Liver (tissue), 9 donors: ENCODE measurements around the gene TNF. TPM values are rescaled to one million over a fixed set of nuclear protein-coding genes. Genes with fewer than 3 reads are reported as not detected.

Experiments
- DNase-seq: peaks from one replicate; pipeline ENCODE4 v3.0.0-alpha.2; 2017; ENCODE audit warnings: low spot score
- H3K27ac ChIP-seq, 2 donors: one replicate each; pipeline ENCODE4 v1.7.0; 2013; ENCODE audit warnings: inconsistent platforms in 2 of 2, low read length in 2 of 2, control low read depth in 1 of 2, low read depth in 1 of 2, mild to moderate bottlenecking in 1 of 2
- H3K27me3 ChIP-seq, 4 donors: one replicate each; pipeline versions ENCODE4 v1.6.1 to v1.7.0; 2013; ENCODE audit warnings: low read length in 3 of 4, inconsistent platforms in 1 of 4, mild to moderate bottlenecking in 1 of 4, moderate library complexity in 1 of 4; ENCODE audit not compliant: control insufficient read depth in 4 of 4, insufficient read depth in 4 of 4
- H3K36me3 ChIP-seq, 4 donors: one replicate each; pipeline versions ENCODE4 v1.6.1 to v1.7.0; 2013; ENCODE audit warnings: low read length in 3 of 4, mild to moderate bottlenecking in 3 of 4, low read depth in 1 of 4, moderate library complexity in 1 of 4; ENCODE audit not compliant: control insufficient read depth in 4 of 4, insufficient read depth in 3 of 4
- H3K4me1 ChIP-seq, 4 donors: one replicate each; pipeline versions ENCODE4 v1.6.1 to v1.7.0; 2013; ENCODE audit warnings: low read length in 3 of 4, mild to moderate bottlenecking in 3 of 4, moderate library complexity in 1 of 4; ENCODE audit not compliant: control insufficient read depth in 4 of 4, insufficient read depth in 4 of 4
- H3K4me3 ChIP-seq, 3 donors: one replicate each; pipeline versions ENCODE4 v1.6.1 to v1.7.0; 2013; ENCODE audit warnings: low read length in 3 of 3, control low read depth in 1 of 3, low read depth in 1 of 3, mild to moderate bottlenecking in 1 of 3
- H3K9ac ChIP-seq, 2 donors: one replicate each; pipeline ENCODE4 v1.7.0; 2013; ENCODE audit warnings: low read length in 2 of 2, mild to moderate bottlenecking in 2 of 2, moderate library complexity in 2 of 2, control low read depth in 1 of 2, low read depth in 1 of 2
- H3K9me3 ChIP-seq, 4 donors: one replicate each; pipeline versions ENCODE4 v1.6.1 to v1.7.0; 2013; ENCODE audit warnings: low read length in 3 of 4; ENCODE audit not compliant: control insufficient read depth in 4 of 4
- EGR1 ChIP-seq, 2 donors: IDR thresholded peaks; 2 replicates each; pipeline ENCODE4 v1.6.1; 2016 to 2018; ENCODE audit warnings: antibody characterized with exemption in 2 of 2, low read depth in 2 of 2
- FOXA1 ChIP-seq: IDR thresholded peaks from 2 replicates; pipeline ENCODE4 v1.6.1; 2016; ENCODE audit warnings: antibody characterized with exemption
- FOXA2 ChIP-seq: IDR thresholded peaks from 2 replicates; pipeline ENCODE4 v1.6.1; 2016; ENCODE audit warnings: antibody characterized with exemption
- GABPA ChIP-seq, 2 donors: IDR thresholded peaks in 1 of 2; conservative IDR thresholded peaks in 1 of 2; 2 replicates each; pipeline ENCODE4 v1.6.1; 2016; ENCODE audit warnings: antibody characterized with exemption in 2 of 2, mild to moderate bottlenecking in 1 of 2, moderate library complexity in 1 of 2
- HNF4A ChIP-seq, 2 donors: conservative IDR thresholded peaks; 2 replicates each; pipeline ENCODE4 v1.6.1; 2016; ENCODE audit warnings: antibody characterized with exemption in 2 of 2, mild to moderate bottlenecking in 2 of 2
- HNF4G ChIP-seq: IDR thresholded peaks from 2 replicates; pipeline ENCODE4 v1.6.1; 2016; ENCODE audit warnings: antibody characterized with exemption
- JUND ChIP-seq, 2 donors: IDR thresholded peaks; 2 replicates each; pipeline ENCODE4 v1.6.1; 2016; ENCODE audit warnings: antibody characterized with exemption in 2 of 2
- MAX ChIP-seq: IDR thresholded peaks from 2 replicates; pipeline ENCODE4 v1.6.1; 2016; ENCODE audit warnings: antibody characterized with exemption
- NR2F2 ChIP-seq: IDR thresholded peaks from 2 replicates; pipeline ENCODE4 v1.6.1; 2016; ENCODE audit warnings: antibody characterized with exemption
- RAD21 ChIP-seq, 2 donors: IDR thresholded peaks; 2 replicates each; pipeline ENCODE4 v1.6.1; 2016; ENCODE audit warnings: antibody characterized with exemption in 2 of 2, mild to moderate bottlenecking in 2 of 2
- REST ChIP-seq: IDR thresholded peaks from 2 replicates; pipeline ENCODE4 v1.6.1; 2016; ENCODE audit warnings: antibody characterized with exemption, mild to moderate bottlenecking
- RXRA ChIP-seq, 2 donors: IDR thresholded peaks; 2 replicates each; pipeline ENCODE4 v1.6.1; 2017 to 2018; ENCODE audit warnings: antibody characterized with exemption in 2 of 2, mild to moderate bottlenecking in 1 of 2
- SP1 ChIP-seq: IDR thresholded peaks from 2 replicates; pipeline ENCODE4 v1.6.1; 2018; ENCODE audit warnings: antibody characterized with exemption, mild to moderate bottlenecking
- TAF1 ChIP-seq: conservative IDR thresholded peaks from 2 replicates; pipeline ENCODE4 v1.6.1; 2016; ENCODE audit warnings: antibody characterized with exemption, mild to moderate bottlenecking
- YY1 ChIP-seq: IDR thresholded peaks from 2 replicates; pipeline ENCODE4 v1.6.1; 2016; ENCODE audit warnings: antibody characterized with exemption, mild to moderate bottlenecking
- WGBS: extraction: QIAGEN DNeasy Blood & Tissue Kit; methylation state at CpG from one replicate; pipeline ENCODE4 v1.1.7; 2013; 5-methylcytosine and 5-hydroxymethylcytosine counted together
- polyA plus RNA-seq, 2 donors: library from polyadenylated mRNA; stranded (reverse) in 1 of 2; unstranded in 1 of 2; fragments of 200-250 nt in 1 of 2; fragments of >200 nt in 1 of 2; fragmentation: Nextera tagmentation in 1 of 2; extraction: Ambion mirVana in 1 of 2; gene quantifications; one replicate each; pipeline versions ENCODE4 v1.2.1 to v1.2.3, GENCODE V29; 2013 to 2015
- total RNA-seq, 2 donors: library from RNA; depleted of rRNA; stranded (reverse); fragments of >200 nt; gene quantifications; one replicate each; pipeline ENCODE4 v1.2.3, GENCODE V29; 2014
- TF ChIP-seq, protein P1 (sequence below): IDR thresholded peaks from 2 replicates; pipeline ENCODE4 v1.6.1; 2016; ENCODE audit warnings: antibody characterized with exemption
- TF ChIP-seq, protein P2 (sequence below): fragments of 150-350 bp; IDR thresholded peaks from 2 replicates; pipeline ENCODE4 v1.5.1; 2017; ENCODE audit warnings: improper control_type of control experiment, low read depth, low read length; ENCODE audit not compliant: missing input control
- TF ChIP-seq, protein P3 (sequence below): IDR thresholded peaks from 2 replicates; pipeline ENCODE4 v1.6.1; 2016; ENCODE audit warnings: antibody characterized with exemption
- donor health status: healthy.
- donor health status: healthy.
- donor health status: healthy.
- donor health status: healthy.
- donor health status: healthy.

The TNF gene
- total and polyA plus RNA-seq, 4 donors: 0.06 to 0.42 (median 0.19) TPM; not detected in 1

DNA sequence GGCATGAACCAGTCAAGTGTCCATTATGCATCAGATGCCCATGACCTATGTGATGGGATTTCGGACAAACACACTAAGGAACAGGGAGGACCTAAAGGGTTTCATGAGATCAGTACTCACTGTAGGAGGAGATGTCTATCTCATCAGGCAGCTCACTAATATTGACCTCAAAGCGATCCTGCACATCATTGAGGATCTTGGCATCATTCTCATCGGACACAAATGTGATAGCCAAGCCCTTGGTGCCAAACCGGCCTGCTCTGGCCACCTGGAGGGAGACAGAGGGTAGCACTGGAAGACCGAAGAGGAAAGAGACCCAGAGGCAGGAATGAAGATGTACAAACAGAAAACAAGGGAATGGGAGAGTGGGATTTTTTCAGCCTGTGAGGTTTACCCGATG lies 44.7 kb upstream of the TNF start:
- Histone ChIP-seq H3K9me3 (no peaks in the 10 kb centered on the region), H3K36me3 (peaks cover 26 to 56% (median 47%) of the 10 kb centered on the region in 4 donors), H3K27ac (no peak overlapping the region), H3K4me3 (no peak overlapping the region), H3K4me1 (peaks cover 0 to 4% (median 2%) of the 10 kb centered on the region in 4 donors), H3K9ac (no peak overlapping the region), H3K27me3 (no peaks in the 10 kb centered on the region)
- DNase-seq: no peak
- TF ChIP-seq, protein P1, sequence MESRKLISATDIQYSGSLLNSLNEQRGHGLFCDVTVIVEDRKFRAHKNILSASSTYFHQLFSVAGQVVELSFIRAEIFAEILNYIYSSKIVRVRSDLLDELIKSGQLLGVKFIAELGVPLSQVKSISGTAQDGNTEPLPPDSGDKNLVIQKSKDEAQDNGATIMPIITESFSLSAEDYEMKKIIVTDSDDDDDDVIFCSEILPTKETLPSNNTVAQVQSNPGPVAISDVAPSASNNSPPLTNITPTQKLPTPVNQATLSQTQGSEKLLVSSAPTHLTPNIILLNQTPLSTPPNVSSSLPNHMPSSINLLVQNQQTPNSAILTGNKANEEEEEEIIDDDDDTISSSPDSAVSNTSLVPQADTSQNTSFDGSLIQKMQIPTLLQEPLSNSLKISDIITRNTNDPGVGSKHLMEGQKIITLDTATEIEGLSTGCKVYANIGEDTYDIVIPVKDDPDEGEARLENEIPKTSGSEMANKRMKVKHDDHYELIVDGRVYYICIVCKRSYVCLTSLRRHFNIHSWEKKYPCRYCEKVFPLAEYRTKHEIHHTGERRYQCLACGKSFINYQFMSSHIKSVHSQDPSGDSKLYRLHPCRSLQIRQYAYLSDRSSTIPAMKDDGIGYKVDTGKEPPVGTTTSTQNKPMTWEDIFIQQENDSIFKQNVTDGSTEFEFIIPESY: no peak
- TF ChIP-seq RXRA (IDR thresholded peaks at IDR 0.05): no peak
- no peak for TF ChIP-seq GABPA (IDR thresholded peaks at IDR 0.05 in 1 of 2, conservative IDR thresholded peaks at IDR 0.05 in 1 of 2)
- TF ChIP-seq YY1: no peak
- no peak for TF ChIP-seq HNF4G
- no peak for TF ChIP-seq FOXA2
- no peak for TF ChIP-seq REST
- TF ChIP-seq TAF1: no peak
- no peak for TF ChIP-seq HNF4A (conservative IDR thresholded peaks at IDR 0.05)
- TF ChIP-seq JUND (IDR thresholded peaks at IDR 0.05): no peak
- no peak for TF ChIP-seq FOXA1
- no peak for TF ChIP-seq SP1
- no peak for TF ChIP-seq EGR1 (IDR thresholded peaks at IDR 0.05; ENCODE audit: low read depth in 2 of 2)
- WGBS: 69% methylated on average over 6 of the region's 6 CpGs

DNA sequence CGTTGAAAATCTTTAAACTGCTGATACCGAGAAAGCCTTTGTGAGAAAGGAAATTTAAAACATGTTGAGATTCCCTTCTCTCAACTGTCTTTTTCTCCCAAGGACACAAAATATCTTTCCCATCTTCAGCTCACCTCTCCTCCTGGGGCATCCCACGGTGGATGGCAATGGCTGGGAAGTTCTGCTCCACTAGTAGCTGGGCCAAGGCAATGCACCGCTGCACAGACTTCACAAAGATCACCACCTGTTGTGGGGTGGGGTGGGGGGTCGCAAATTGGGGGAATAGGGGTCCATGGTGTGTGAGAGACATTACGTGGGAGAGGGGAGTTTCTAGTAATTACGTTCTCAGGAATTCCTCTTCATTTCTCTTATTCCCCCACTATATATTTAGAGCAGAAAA lies 44.2 kb upstream of the TNF start:
- Histone ChIP-seq H3K36me3 (peaks cover 26 to 61% (median 52%) of the 10 kb centered on the region in 4 donors), H3K9me3 (no peaks in the 10 kb centered on the region), H3K27ac (no peak overlapping the region), H3K4me1 (peaks cover 0 to 4% (median 2%) of the 10 kb centered on the region in 4 donors), H3K27me3 (no peaks in the 10 kb centered on the region), H3K9ac (no peak overlapping the region), H3K4me3 (no peak overlapping the region)
- no peak for DNase-seq
- no peak for TF ChIP-seq REST
- no peak for TF ChIP-seq TAF1
- no peak for TF ChIP-seq FOXA2
- no peak for TF ChIP-seq RAD21 (IDR thresholded peaks at IDR 0.05)
- TF ChIP-seq, protein P2, sequence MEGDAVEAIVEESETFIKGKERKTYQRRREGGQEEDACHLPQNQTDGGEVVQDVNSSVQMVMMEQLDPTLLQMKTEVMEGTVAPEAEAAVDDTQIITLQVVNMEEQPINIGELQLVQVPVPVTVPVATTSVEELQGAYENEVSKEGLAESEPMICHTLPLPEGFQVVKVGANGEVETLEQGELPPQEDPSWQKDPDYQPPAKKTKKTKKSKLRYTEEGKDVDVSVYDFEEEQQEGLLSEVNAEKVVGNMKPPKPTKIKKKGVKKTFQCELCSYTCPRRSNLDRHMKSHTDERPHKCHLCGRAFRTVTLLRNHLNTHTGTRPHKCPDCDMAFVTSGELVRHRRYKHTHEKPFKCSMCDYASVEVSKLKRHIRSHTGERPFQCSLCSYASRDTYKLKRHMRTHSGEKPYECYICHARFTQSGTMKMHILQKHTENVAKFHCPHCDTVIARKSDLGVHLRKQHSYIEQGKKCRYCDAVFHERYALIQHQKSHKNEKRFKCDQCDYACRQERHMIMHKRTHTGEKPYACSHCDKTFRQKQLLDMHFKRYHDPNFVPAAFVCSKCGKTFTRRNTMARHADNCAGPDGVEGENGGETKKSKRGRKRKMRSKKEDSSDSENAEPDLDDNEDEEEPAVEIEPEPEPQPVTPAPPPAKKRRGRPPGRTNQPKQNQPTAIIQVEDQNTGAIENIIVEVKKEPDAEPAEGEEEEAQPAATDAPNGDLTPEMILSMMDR: no peak
- no peak for TF ChIP-seq MAX
- no peak for TF ChIP-seq HNF4A (conservative IDR thresholded peaks at IDR 0.05)
- TF ChIP-seq HNF4G: no peak
- TF ChIP-seq GABPA (IDR thresholded peaks at IDR 0.05 in 1 of 2, conservative IDR thresholded peaks at IDR 0.05 in 1 of 2): no peak
- no peak for TF ChIP-seq RXRA (IDR thresholded peaks at IDR 0.05)
- TF ChIP-seq SP1: no peak
- no peak for TF ChIP-seq FOXA1
- TF ChIP-seq, protein P3, sequence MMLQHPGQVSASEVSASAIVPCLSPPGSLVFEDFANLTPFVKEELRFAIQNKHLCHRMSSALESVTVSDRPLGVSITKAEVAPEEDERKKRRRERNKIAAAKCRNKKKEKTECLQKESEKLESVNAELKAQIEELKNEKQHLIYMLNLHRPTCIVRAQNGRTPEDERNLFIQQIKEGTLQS: no peak
- TF ChIP-seq NR2F2: no peak
- TF ChIP-seq EGR1 (IDR thresholded peaks at IDR 0.05; ENCODE audit: low read depth in 2 of 2): no peak
- 96% methylated on average over 7 of the region's 7 CpGs for WGBS
